Stimulated activated naive CD4-positive, alpha-beta T cell (primary cell): ENCODE measurements around the gene THRA.
A peak's percentile ranks its signal among the peaks of the same experiment; 100 is the strongest.

Experiments used
- DNase-seq, 6 experiments: peaks; one replicate each; lab custom pipeline; 2025; lab: John Stamatoyannopoulos, UW

The THRA gene

GRCh38 chr17:40099619-40100418, 37.1 kb downstream of the THRA start:
- DNase-seq, result peak in 1 of 6 experiments; percentile 44

GRCh38 chr17:40100419-40100668, 37.6 kb downstream of the THRA start, which contains the start of gene NR1D1:
Gene NR1D1 (minus strand): TSS chr17:40100589. CDS start chr17:40100094, 495 bp downstream.
- DNase-seq, result no peak

- peak; percentile 71 to 89 (median 84) for DNase-seq
Observed at GRCh38 chr17:40100669-40101366, 38.1 kb downstream of the THRA start.

- DNase-seq, result no peak
Observed at GRCh38 chr17:40101367-40102210, 38.8 kb downstream of the THRA start.

GRCh38 chr17:40103071-40103661, 40.4 kb downstream of the THRA start:
- DNase-seq, result no peak

- DNase-seq, result no peak
Observed at GRCh38 chr17:40103688-40104087, 40.9 kb downstream of the THRA start.

GRCh38 chr17:40104594-40105486, 42.1 kb downstream of the THRA start:
- DNase-seq, result no peak

GRCh38 chr17:40105861-40106759, 43.3 kb downstream of the THRA start:
- DNase-seq, result no peak

GRCh38 chr17:40106760-40107521, 44.2 kb downstream of the THRA start:
- peak in 3 of 6 experiments; percentile 53 to 72 (median 71) for DNase-seq

- peak in 2 of 6 experiments; percentile 30 to 45 for DNase-seq
Observed at GRCh38 chr17:40107522-40108174, 44.9 kb downstream of the THRA start.

GRCh38 chr17:40108970-40109824, 46.4 kb downstream of the THRA start:
- no peak for DNase-seq

- no peak for DNase-seq
Observed at GRCh38 chr17:40110026-40110845, 47.5 kb downstream of the THRA start.

GRCh38 chr17:40111221-40112128, 48.7 kb downstream of the THRA start:
- peak; percentile 47 to 67 (median 59) for DNase-seq

GRCh38 chr17:40112191-40112711, 49.5 kb downstream of the THRA start:
- no peak for DNase-seq

GRCh38 chr17:40112718-40113109, 49.9 kb downstream of the THRA start:
- no peak for DNase-seq
